GF-D8 (cell line): Measurements from ENCODE around the gene FSTL4.
"Not testable (repeated sequence)": the region's sequence is repeated elsewhere in the genome, so short reads cannot be mapped to it uniquely, and the experiment has no call there.

Experiments used
- DNase-seq: peaks from one replicate; lab custom pipeline; 2025; lab: John Stamatoyannopoulos, UW

The FSTL4 gene

GRCh38 chr5:133170756-133171387, 441.5 kb downstream of the FSTL4 start:
- not testable (repeated sequence) for DNase-seq

DNA sequence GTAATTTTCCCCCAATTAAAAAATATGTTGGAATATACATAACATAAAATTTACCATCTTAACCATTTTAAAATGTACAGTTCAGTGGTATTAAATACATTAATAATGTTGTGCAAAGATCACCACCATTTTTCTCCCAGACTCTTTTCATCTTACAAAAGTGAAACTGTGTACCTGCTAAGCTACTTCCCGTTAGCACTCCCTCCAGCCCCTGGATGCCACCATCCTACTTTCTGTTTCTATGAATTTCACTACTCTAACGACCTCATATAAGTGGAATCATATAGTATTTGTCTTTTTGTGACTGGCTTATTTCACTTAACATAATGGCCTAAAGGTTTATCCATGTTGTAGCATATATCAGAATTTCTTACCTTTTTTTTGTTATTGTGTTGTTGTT, 447.6 kb downstream of the FSTL4 start:
- no peak for DNase-seq

- DNase-seq: no peak
Observed at GRCh38 chr5:133163839-133164238, 448.5 kb downstream of the FSTL4 start.

GRCh38 chr5:133159543-133159942, 452.8 kb downstream of the FSTL4 start:
- no peak for DNase-seq

DNA sequence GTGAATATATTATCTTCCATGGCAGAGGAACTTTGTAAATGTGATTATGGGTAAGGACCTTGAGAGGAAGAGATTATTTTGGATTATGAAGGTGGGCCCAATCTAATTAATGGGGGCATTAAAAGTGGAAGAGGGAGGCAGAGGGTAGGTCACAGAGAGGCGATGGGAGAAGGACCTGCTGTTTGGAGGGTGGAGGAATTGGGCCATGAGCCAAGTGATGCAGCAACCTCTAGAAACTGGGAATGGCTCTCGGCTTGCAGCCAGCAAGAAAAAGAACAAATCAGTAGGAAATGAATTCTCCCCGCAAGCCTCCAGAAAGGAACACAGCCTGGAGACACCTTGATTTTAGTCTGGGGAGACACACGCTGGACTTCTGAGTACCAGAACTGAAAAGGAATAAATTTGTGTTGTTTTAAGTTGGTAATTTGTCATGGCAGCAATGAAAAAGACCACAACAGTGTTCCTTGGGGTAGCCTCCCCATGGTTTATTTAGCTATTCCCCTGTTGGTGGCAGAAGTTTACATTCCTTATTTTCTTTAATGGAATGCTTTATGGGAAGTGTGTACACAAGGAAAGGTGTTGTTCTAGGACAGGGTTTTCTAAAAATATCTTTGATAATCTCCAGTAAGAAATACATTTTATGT, 456.9 kb downstream of the FSTL4 start:
- no peak for DNase-seq

DNA sequence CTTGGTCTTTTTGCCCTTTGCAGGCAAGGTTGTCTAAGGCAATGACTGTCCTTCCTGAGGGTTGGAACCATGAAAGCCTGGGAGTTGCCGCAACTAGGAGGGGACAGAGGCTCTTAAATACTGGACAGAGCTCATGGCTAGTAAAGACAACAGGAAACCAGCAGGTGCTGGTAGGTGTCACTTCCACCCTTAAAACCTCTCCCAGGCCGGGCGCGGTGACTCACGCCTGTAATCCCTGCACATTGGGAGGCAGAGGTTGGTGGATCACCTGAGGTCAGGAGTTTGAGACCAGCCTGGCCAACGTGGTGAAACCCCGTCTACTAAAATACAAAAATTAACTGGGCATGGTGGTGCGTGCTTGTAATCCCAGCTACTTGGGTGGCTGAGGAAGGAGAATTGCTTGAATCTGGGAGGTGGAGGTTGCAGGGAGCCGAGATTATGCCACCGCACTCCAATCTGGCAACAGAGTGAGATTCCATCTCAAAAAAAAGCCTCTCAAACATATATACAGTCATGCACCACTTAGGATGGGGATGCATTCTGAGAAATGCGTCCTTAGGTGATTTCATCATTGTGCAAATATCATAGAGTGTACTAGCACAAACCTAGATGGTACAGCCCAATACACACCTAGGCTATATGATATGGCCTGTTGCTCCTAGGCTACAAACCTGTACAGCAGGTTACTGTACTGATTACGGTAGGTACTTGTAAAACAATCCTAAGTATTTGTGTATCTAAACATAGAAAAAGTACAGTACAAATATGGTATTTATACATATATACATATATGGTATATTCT, 457.9 kb downstream of the FSTL4 start:
- no peak for DNase-seq

DNA sequence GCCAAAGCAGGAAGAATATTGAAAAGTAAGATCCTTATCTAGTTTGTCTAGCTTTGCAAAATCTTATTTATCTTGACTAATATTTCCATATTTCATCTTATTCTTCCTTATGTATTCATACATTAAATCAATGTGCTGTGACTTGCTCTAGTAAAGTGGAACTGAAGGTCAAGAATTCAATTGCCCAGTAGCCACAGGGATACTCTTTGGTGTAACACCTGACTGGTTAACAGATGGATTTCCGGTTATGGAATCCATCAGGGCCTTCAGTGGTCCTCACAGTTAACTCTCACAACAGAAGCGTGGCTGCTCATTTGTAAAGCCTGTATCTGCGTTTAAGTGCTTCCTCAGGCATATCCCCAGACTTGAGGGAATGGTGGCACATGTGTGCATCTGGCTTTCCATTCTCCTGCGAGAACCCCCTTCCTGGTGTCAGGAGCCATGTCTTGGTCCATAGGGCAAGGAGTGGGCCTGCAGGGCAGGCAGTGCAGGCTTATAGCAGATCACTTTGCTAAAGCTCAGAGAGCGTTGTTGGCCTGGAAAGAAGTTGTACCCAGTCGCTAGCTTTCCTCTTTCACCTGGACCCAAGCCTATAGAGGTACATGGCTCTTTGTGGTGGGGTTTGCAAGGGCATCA, 461.3 kb downstream of the FSTL4 start:
- DNase-seq: no peak

- DNase-seq: no peak
Observed at GRCh38 chr5:133149345-133149744, 463.0 kb downstream of the FSTL4 start.

DNA sequence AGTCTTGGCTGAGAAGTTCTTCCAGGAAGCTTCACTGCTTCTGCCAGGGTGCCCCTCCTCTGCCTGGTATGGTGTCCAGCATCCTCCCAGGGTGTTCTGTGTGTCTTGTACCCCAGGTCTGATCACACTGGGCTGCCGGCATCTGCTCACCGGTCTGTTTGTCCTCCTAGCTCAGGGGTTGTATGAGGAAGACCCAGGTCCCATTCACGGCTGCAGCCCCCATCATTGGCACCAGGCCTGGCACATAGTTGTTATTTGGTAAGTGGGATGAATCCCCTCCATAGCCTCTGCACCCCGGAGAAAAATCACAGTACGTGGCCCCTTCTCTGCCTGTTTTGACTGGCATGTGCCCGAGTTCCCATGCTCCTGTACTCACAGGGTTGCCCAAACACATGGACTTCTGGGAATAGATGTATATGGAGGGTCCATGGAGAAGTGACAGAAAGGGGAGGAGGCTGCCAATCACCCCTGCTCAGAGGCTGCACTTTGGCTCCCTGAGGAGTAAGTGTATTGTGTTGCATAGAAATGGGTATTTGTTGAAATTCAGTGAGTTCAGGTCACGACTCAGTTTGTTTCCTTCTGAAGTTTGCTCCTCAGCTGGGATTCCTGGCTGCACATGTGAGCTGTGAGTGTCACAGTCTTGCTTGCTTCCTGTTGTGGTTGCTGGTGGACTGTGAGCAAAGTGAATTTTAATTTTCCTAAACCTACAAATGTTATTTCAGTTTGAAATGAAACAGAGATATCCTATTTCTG, 464.4 kb downstream of the FSTL4 start:
- no peak for DNase-seq

DNA sequence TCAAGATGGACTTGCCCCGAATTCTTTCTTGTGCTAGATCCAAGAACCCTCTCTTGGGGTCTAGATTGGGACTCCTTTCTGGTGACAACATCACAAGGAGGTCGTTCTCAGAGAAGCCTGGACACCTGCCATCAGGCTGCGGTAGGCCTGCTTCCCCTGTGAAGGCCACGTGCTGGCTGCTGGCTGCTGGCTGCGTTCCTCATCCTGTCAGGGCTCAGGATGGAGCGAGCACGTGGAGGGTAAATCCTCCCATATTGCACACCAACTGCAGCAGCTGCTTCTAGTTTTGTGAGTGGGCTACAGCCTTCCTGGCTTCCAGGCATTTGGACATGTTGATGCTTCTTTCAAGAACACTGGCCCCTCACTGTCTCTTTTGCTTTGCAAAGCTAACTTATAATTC, 464.9 kb downstream of the FSTL4 start:
- DNase-seq: peak; percentile 61
